Fibroblast of villous mesenchyme (primary cell): Measurements from ENCODE around the gene MPV17L2. TPM values are rescaled to one million over a fixed set of nuclear protein-coding genes. Genes with fewer than 3 reads are reported as not detected.
A peak's percentile ranks its signal among the peaks of the same experiment; 100 is the strongest.
"Not testable (repeated sequence)": the region's sequence is repeated elsewhere in the genome, so short reads cannot be mapped to it uniquely, and the experiment has no call there.

ENCODE experiments used
- DNase-seq: peaks from one replicate; pipeline ENCODE4 v3.0.0-alpha.2; 2010; ENCODE audit warnings: low read depth
- H3K4me3 ChIP-seq: 2 replicates; pipeline ENCODE4 v1.5.1; 2011; ENCODE audit warnings: low read depth, mild to moderate bottlenecking, low read length
- CTCF ChIP-seq: IDR thresholded peaks from 2 replicates; pipeline ENCODE4 v1.5.1; 2012; ENCODE audit warnings: low read depth, mild to moderate bottlenecking, low read length; ENCODE audit not compliant: insufficient read depth
- total RNA-seq: library from RNA; depleted of rRNA; stranded (reverse); fragments of >200 nt; gene quantifications from 2 replicates; pipeline ENCODE4 v1.2.3, GENCODE V29; 2012

Gene MPV17L2
- total RNA-seq, 1 donor: 10.8 TPM

- DNase-seq: no peak
- no peak for TF ChIP-seq CTCF
- peak overlapping the region; percentile 86 for H3K4me3 ChIP-seq
Observed at GRCh38 chr19:18204394-18205199, 11.6 kb downstream of the MPV17L2 start.

GRCh38 chr19:18205200-18205892 lies 12.3 kb downstream of the MPV17L2 start:
- peak overlapping the region; percentile 86 for H3K4me3 ChIP-seq
- peak; percentile 86 for DNase-seq
- no peak for TF ChIP-seq CTCF

GRCh38 chr19:18206018-18206417 lies 13.0 kb downstream of the MPV17L2 start:
- peak overlapping the region; percentile 86 for H3K4me3 ChIP-seq
- no peak for TF ChIP-seq CTCF
- no peak for DNase-seq

GRCh38 chr19:18208098-18208951 lies 15.3 kb downstream of the MPV17L2 start:
- peak; percentile 51 for TF ChIP-seq CTCF
- peak; percentile 88 for DNase-seq
- H3K4me3 ChIP-seq: no peak overlapping the region

GRCh38 chr19:18209912-18210311 lies 16.9 kb downstream of the MPV17L2 start:
- not testable (repeated sequence) for H3K4me3 ChIP-seq, DNase-seq

- no peak for TF ChIP-seq CTCF
- H3K4me3 ChIP-seq: no peak overlapping the region
- DNase-seq: no peak
Observed at GRCh38 chr19:18211683-18212082, 18.7 kb downstream of the MPV17L2 start.
